HG03520 (cell line): ENCODE results near the gene GPR89A.
"Not testable (repeated sequence)": the region's sequence is repeated elsewhere in the genome, so short reads cannot be mapped to it uniquely, and the experiment has no call there.

Source experiments
- ATAC-seq: cut with Tn5 transposase; IDR thresholded peaks from one replicate; pipeline ENCODE4 v1.9.1; 2021; ENCODE audit warnings: mild to moderate bottlenecking, moderate library complexity; ENCODE audit not compliant: unreplicated experiment

Gene GPR89A

GRCh38 chr1:145716641-145717345 lies 109.0 kb downstream of the GPR89A start:
- ATAC-seq = no peak

GRCh38 chr1:145717833-145718232 lies 110.0 kb downstream of the GPR89A start:
- ATAC-seq = no peak

GRCh38 chr1:145718465-145718864 lies 110.7 kb downstream of the GPR89A start:
- not testable (repeated sequence) for ATAC-seq

- no peak for ATAC-seq
Observed at GRCh38 chr1:145719230-145720079, 111.7 kb downstream of the GPR89A start, which contains the start of gene CD160. Gene CD160, plus strand, starts transcription at chr1:145719499. Its CDS starts 8,829 bp downstream, at chr1:145728328.
